Measurements from ENCODE around the gene ARHGAP22.

GRCh38 chr10:48442090-48442808 lies 162.6 kb downstream of the ARHGAP22 start:
- no peak for TF ChIP-seq POLR2A (IDR thresholded peaks at IDR 0.05)
- no peak for TF ChIP-seq CTCF (IDR thresholded peaks at IDR 0.05)

Data from heart left ventricle (tissue), 13 donors.